Measurements from ENCODE around the gene MGP. TPM values are rescaled to one million over a fixed set of nuclear protein-coding genes. Genes with fewer than 3 reads are reported as not detected.
A peak's percentile ranks its signal among the peaks of the same experiment; 100 is the strongest.

The MGP gene
- total RNA-seq, 4 donors from 2014 or later = 32.4 to 67.3 (median 47.1) TPM

GRCh38 chr12:14902465-14902864, 16.8 kb upstream of the MGP start:
- H3K9me3 ChIP-seq = no peaks in the 10 kb centered on the region
- intact Hi-C loops (cut with DNase I; ENCODE audit: low total_unique reads) (loop anchor here (5.0 kb wide), 1 partner anchor 50 kb away; no protein-coding TSS in a partner anchor), in situ Hi-C loops (cut with MboI; ENCODE audit: low sequenced_read_pairs in 4 of 4) (no loop called here)
- no peak for DNase-seq
- H3K4me3 ChIP-seq = no peak overlapping the region
- TF ChIP-seq CTCF (IDR thresholded peaks at IDR 0.05 in 4 of 5, conservative IDR thresholded peaks at IDR 0.05 in 1 of 5) (no peak), POLR2A (IDR thresholded peaks at IDR 0.05) (no peak)
- H3K27me3 ChIP-seq = no peaks in the 10 kb centered on the region
- no peak for ATAC-seq
- H3K36me3 ChIP-seq = no peaks in the 10 kb centered on the region
- peak overlapping the region; percentile 22 to 57 (median 38) for H3K27ac ChIP-seq
- peaks cover 6 to 23% of the 10 kb centered on the region in 2 donors for H3K4me1 ChIP-seq

- ATAC-seq = no peak
- no peak overlapping the region for H3K4me3 ChIP-seq
- intact Hi-C loops (cut with DNase I; ENCODE audit: low total_unique reads) = loop anchor here (5.0 kb wide), 1 partner anchor 51 kb away; no protein-coding TSS in a partner anchor
- H3K27ac ChIP-seq = peak overlapping the region; percentile 22 to 57 (median 48)
- DNase-seq = no peak
- no peaks in the 10 kb centered on the region for H3K9me3 ChIP-seq
- H3K27me3 ChIP-seq = no peaks in the 10 kb centered on the region
- TF ChIP-seq POLR2A (IDR thresholded peaks at IDR 0.05) = no peak
- TF ChIP-seq CTCF (IDR thresholded peaks at IDR 0.05 in 4 of 5, conservative IDR thresholded peaks at IDR 0.05 in 1 of 5) = no peak
- in situ Hi-C loops (cut with MboI; ENCODE audit: low sequenced_read_pairs in 4 of 4) = no loop called here
- peaks cover 6 to 34% of the 10 kb centered on the region in 2 donors for H3K4me1 ChIP-seq
- H3K36me3 ChIP-seq = no peaks in the 10 kb centered on the region
These were observed 15.5 kb upstream of the MGP start for GRCh38 chr12:14901228-14901562.

GRCh38 chr12:14900521-14901227, 15.0 kb upstream of the MGP start:
- no peaks in the 10 kb centered on the region for H3K36me3 ChIP-seq
- no peak for TF ChIP-seq CTCF (IDR thresholded peaks at IDR 0.05 in 4 of 5, conservative IDR thresholded peaks at IDR 0.05 in 1 of 5)
- no peak for TF ChIP-seq POLR2A (IDR thresholded peaks at IDR 0.05)
- intact Hi-C loops (cut with DNase I; ENCODE audit: low total_unique reads) (loop anchor here (5.0 kb wide), 1 partner anchor 52 kb away; no protein-coding TSS in a partner anchor), in situ Hi-C loops (cut with MboI; ENCODE audit: low sequenced_read_pairs in 4 of 4) (no loop called here)
- no peak overlapping the region for H3K4me3 ChIP-seq
- DNase-seq (no peak), ATAC-seq (no peak)
- H3K27ac ChIP-seq = peak overlapping the region in 3 of 4 donors; percentile 22 to 52 (median 44)
- no peaks in the 10 kb centered on the region for H3K27me3 ChIP-seq
- H3K9me3 ChIP-seq = no peaks in the 10 kb centered on the region
- peaks cover 6 to 37% of the 10 kb centered on the region in 2 donors for H3K4me1 ChIP-seq

GRCh38 chr12:14896521-14897169, 11.0 kb upstream of the MGP start:
- Histone ChIP-seq H3K4me3 (peak overlapping the region in 1 of 4 donors; percentile 0), H3K4me1 (peaks cover 9 to 30% of the 10 kb centered on the region in 2 donors), H3K9me3 (no peaks in the 10 kb centered on the region), H3K36me3 (no peaks in the 10 kb centered on the region), H3K27ac (peak overlapping the region; percentile 16 to 44 (median 27)), H3K27me3 (no peaks in the 10 kb centered on the region)
- ATAC-seq = peak in 1 of 2 donors; percentile 21
- in situ Hi-C loops (cut with MboI; ENCODE audit: low sequenced_read_pairs in 4 of 4) (no loop called here), intact Hi-C loops (cut with DNase I; ENCODE audit: low total_unique reads) (no loop called here)
- TF ChIP-seq CTCF (IDR thresholded peaks at IDR 0.05 in 4 of 5, conservative IDR thresholded peaks at IDR 0.05 in 1 of 5) = no peak
- no peak for TF ChIP-seq POLR2A (IDR thresholded peaks at IDR 0.05)
- DNase-seq = no peak
